ENCODE measurements around the gene PCED1A.

Gene PCED1A

GRCh38 chr20:2839732-2840137 is 720 bp downstream of the PCED1A start:
- Histone ChIP-seq H4K20me1 (ENCODE audit: insufficient read depth, low read length) (no peaks in the 10 kb centered on the region), H3K9ac (ENCODE audit: low read length) (no peak overlapping the region; the same call in 1 of the 2 replicates), H3K4me2 (ENCODE audit: low read length) (peak overlapping the region; percentile 71), H3K79me2 (ENCODE audit: insufficient read depth, low read length) (no peaks in the 10 kb centered on the region), H3K9me3 (ENCODE audit: low read length) (no peaks in the 10 kb centered on the region), H2AFZ (ENCODE audit: low read length) (no peak overlapping the region), H3F3A (ENCODE audit: insufficient read depth, low read length) (no peaks in the 10 kb centered on the region), H3K27ac (ENCODE audit: low read depth, low read length, poor library complexity, severe bottlenecking) (no peak overlapping the region), H3K4me3 (ENCODE audit: low read depth, low read length, poor library complexity, severe bottlenecking) (peak overlapping the region; percentile 96), H3K4me1 (ENCODE audit: insufficient read depth, low read length, severe bottlenecking) (peaks cover 31% of the 10 kb centered on the region), H3K9me2 (ENCODE audit: low read depth, low read length) (no peaks in the 10 kb centered on the region), H3K36me3 (ENCODE audit: insufficient read depth, low read length) (0 out of 2 replicates have a peak, but pooled peaks cover 6% of the 10 kb centered on the region), H3K27me3 (ENCODE audit: insufficient read depth, low read length) (no peaks in the 10 kb centered on the region)
- TF ChIP-seq, protein P1, sequence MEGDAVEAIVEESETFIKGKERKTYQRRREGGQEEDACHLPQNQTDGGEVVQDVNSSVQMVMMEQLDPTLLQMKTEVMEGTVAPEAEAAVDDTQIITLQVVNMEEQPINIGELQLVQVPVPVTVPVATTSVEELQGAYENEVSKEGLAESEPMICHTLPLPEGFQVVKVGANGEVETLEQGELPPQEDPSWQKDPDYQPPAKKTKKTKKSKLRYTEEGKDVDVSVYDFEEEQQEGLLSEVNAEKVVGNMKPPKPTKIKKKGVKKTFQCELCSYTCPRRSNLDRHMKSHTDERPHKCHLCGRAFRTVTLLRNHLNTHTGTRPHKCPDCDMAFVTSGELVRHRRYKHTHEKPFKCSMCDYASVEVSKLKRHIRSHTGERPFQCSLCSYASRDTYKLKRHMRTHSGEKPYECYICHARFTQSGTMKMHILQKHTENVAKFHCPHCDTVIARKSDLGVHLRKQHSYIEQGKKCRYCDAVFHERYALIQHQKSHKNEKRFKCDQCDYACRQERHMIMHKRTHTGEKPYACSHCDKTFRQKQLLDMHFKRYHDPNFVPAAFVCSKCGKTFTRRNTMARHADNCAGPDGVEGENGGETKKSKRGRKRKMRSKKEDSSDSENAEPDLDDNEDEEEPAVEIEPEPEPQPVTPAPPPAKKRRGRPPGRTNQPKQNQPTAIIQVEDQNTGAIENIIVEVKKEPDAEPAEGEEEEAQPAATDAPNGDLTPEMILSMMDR (IDR thresholded peaks at IDR 0.05; ENCODE audit: low read length) = no peak
- TF ChIP-seq EZH2 (IDR thresholded peaks at IDR 0.05; ENCODE audit: borderline replicate concordance, low read length) = no peak

DNA sequence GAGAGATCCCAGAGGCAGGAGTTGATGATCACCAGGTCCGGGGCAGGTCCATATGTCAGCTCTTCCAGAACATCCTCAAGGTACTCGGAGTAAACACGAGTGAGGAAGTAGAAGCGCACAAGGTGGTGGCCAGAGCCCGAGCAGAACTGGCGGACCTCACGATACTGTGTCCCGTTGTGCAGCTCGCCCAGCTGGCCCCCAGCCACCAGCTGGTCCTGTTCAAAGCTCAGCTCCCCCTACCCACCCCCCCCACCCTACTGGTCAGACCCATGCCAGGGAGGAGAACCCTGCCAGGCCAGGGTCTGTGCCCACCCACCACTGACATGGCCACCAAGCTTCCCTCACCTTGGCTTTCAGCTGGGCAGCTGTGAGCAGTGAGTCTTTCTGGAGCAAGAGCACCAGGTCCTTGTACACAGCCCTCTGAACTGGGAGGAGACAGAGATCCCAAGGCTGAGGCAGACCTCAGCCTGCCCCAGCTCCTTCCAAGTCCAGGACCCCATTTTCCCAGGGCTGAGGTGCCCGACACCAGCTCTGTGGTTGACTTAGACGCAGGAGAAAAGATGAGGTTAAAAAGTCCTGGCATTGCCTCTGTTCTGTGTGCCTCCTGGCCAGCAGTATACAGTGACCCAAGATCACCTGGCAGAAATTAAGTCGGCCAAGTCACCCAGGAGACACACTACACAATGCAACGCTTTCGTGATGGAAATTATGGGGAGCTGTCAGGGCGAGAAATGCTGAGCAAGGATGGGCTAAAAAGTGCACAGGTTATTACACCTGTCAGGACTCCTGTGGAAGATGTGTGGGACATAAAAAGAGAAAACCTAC is 1.4 kb downstream of the PCED1A start:
- H4K20me1 ChIP-seq (ENCODE audit: insufficient read depth, low read length) = no peaks in the 10 kb centered on the region
- H3K9me3 ChIP-seq (ENCODE audit: low read length) = no peaks in the 10 kb centered on the region
- no peak for TF ChIP-seq EZH2 (IDR thresholded peaks at IDR 0.05; ENCODE audit: borderline replicate concordance, low read length)
- TF ChIP-seq, protein P1 (IDR thresholded peaks at IDR 0.05; ENCODE audit: low read length) = no peak
- H3K9ac ChIP-seq (ENCODE audit: low read length) = no peak overlapping the region
- no peaks in the 10 kb centered on the region for H3K27me3 ChIP-seq (ENCODE audit: insufficient read depth, low read length)
- peaks cover 31% of the 10 kb centered on the region for H3K4me1 ChIP-seq (ENCODE audit: insufficient read depth, low read length, severe bottlenecking)
- 0 out of 2 replicates have a peak, but pooled peaks cover 6% of the 10 kb centered on the region for H3K36me3 ChIP-seq (ENCODE audit: insufficient read depth, low read length)
- no peak overlapping the region for H3K27ac ChIP-seq (ENCODE audit: low read depth, low read length, poor library complexity, severe bottlenecking)
- H3F3A ChIP-seq (ENCODE audit: insufficient read depth, low read length) = no peaks in the 10 kb centered on the region
- H3K4me3 ChIP-seq (ENCODE audit: low read depth, low read length, poor library complexity, severe bottlenecking) = peak overlapping the region; percentile 96
- H2AFZ ChIP-seq (ENCODE audit: low read length) = no peak overlapping the region
- H3K79me2 ChIP-seq (ENCODE audit: insufficient read depth, low read length) = no peaks in the 10 kb centered on the region
- H3K4me2 ChIP-seq (ENCODE audit: low read length) = peak overlapping the region; percentile 71; the same call in 1 of the 2 replicates
- no peaks in the 10 kb centered on the region for H3K9me2 ChIP-seq (ENCODE audit: low read depth, low read length)

- H3K4me3 ChIP-seq (ENCODE audit: low read depth, low read length, poor library complexity, severe bottlenecking) = no peak overlapping the region
- H2AFZ ChIP-seq (ENCODE audit: low read length) = no peak overlapping the region
- TF ChIP-seq, protein P1 (IDR thresholded peaks at IDR 0.05; ENCODE audit: low read length) = no peak
- H3K9ac ChIP-seq (ENCODE audit: low read length) = no peak overlapping the region
- H3K27me3 ChIP-seq (ENCODE audit: insufficient read depth, low read length) = no peaks in the 10 kb centered on the region
- H3K36me3 ChIP-seq (ENCODE audit: insufficient read depth, low read length) = 0 out of 2 replicates have a peak, but pooled peaks cover 3% of the 10 kb centered on the region
- H3K9me3 ChIP-seq (ENCODE audit: low read length) = no peaks in the 10 kb centered on the region
- H3F3A ChIP-seq (ENCODE audit: insufficient read depth, low read length) = no peaks in the 10 kb centered on the region
- H3K4me2 ChIP-seq (ENCODE audit: low read length) = no peak overlapping the region; the same call in 1 of the 2 replicates
- H3K27ac ChIP-seq (ENCODE audit: low read depth, low read length, poor library complexity, severe bottlenecking) = no peak overlapping the region
- H3K79me2 ChIP-seq (ENCODE audit: insufficient read depth, low read length) = no peaks in the 10 kb centered on the region
- H3K4me1 ChIP-seq (ENCODE audit: insufficient read depth, low read length, severe bottlenecking) = peaks cover 31% of the 10 kb centered on the region
- H3K9me2 ChIP-seq (ENCODE audit: low read depth, low read length) = no peaks in the 10 kb centered on the region
- H4K20me1 ChIP-seq (ENCODE audit: insufficient read depth, low read length) = no peaks in the 10 kb centered on the region
These were observed 2.2 kb downstream of the PCED1A start for GRCh38 chr20:2838170-2838797.

Measured in OCI-LY1 (cell line).